ENCODE results near the gene NAALADL2. TPM values are rescaled to one million over a fixed set of nuclear protein-coding genes. Genes with fewer than 3 reads are reported as not detected.

The NAALADL2 gene
- total and polyA plus RNA-seq, 5 donors: 1.3 to 10.7 (median 9.7) TPM

DNA sequence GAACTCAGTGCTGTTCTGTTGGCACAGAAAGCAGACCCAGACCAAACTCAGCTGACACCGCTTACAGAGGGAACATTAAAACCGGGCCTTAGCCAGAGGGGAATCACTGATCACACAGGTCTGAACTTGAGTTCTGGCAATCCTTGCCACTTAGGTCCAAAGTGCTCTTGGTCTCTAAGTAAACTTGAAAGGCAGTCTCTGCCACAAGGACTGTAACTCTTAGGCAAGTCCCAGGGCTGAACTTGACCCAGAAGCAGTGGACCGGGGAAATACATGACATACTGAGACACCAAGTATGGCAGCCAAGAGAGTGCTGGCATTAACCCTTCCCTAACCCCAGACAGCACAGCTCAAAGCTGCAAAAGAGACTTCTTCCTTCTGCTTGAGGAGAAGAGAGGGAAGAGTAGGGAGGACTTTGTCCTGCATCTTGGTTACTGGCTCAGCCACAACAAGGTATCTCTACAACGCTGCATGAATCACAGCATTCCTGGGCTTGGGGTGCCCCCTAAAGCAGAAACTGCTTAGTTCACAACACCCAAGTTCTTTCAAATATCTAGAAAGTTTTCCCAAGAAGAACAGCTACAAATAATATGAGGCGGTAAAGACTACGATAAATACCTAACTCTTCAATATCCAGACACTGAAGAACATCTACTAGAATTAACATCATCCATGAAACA lies 32.5 kb downstream of the NAALADL2 start:
- Histone ChIP-seq H3K4me1 (ENCODE audit: control insufficient read depth, insufficient read depth, low read length) (no peaks in the 10 kb centered on the region), H3K27me3 (ENCODE audit: control insufficient read depth, insufficient read depth) (no peaks in the 10 kb centered on the region), H3K9me3 (ENCODE audit: control insufficient read depth, low read length) (no peaks in the 10 kb centered on the region), H3K4me3 (ENCODE audit: low read length) (no peak overlapping the region), H3K27ac (ENCODE audit: low read length) (no peak overlapping the region)
- WGBS: 84% methylated on average over 6 of the region's 6 CpGs
- DNase-seq (no peak), ATAC-seq (no peak)
- intact Hi-C loops (cut with DNase I): no loop called here

- Histone ChIP-seq H3K4me1 (ENCODE audit: control insufficient read depth, insufficient read depth, low read length) (no peaks in the 10 kb centered on the region), H3K27me3 (ENCODE audit: control insufficient read depth, insufficient read depth) (no peaks in the 10 kb centered on the region), H3K27ac (ENCODE audit: low read length) (no peak overlapping the region), H3K9me3 (ENCODE audit: control insufficient read depth, low read length) (no peaks in the 10 kb centered on the region), H3K4me3 (ENCODE audit: low read length) (no peak overlapping the region)
- no peak for ATAC-seq
- intact Hi-C loops (cut with DNase I): no loop called here
- DNase-seq: no peak
Measured at GRCh38 chr3:174907027-174907426, 47.9 kb downstream of the NAALADL2 start.

DNA sequence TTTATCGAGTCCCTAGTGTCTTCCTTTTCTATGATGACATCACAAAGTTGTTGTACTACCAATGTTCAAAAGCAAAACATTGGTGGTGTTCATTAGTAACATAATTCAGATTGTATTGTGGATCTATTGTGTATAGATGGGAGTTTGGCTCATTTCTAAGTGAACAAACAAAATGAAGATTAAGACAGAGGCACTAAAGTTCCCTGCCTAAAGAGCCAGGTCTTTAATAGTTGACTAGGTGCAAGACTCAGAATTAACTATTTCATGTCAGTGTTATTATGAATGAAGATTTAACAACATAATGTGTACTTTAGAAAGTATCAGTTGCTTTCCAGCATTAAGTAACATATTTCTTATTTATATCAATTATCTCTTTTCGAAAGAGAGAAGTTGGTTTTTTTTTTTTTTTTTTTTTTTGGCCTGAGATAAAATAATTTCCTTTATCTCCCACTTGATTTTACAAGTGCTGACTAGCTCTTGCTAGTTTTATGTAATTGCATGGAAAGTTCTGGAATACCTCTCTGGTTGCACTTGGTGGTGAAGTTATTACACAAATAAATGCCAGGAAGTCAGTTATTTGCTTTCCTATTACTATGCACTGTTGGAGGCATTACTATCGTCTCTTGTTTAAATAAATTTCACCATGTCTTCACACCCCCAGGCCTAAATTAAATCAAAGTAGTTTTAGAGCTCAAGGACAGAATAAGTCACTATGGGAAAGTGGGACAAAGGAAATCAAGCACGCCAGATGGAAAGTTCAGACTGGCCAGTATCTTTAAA lies 48.7 kb downstream of the NAALADL2 start:
- DNase-seq: no peak
- ATAC-seq: no peak
- 76% methylated on average over 4 of the region's 4 CpGs for WGBS
- intact Hi-C loops (cut with DNase I): no loop called here
- no peak overlapping the region for H3K27ac ChIP-seq (ENCODE audit: low read length)
- no peaks in the 10 kb centered on the region for H3K9me3 ChIP-seq (ENCODE audit: control insufficient read depth, low read length)
- no peaks in the 10 kb centered on the region for H3K4me1 ChIP-seq (ENCODE audit: control insufficient read depth, insufficient read depth, low read length)
- H3K4me3 ChIP-seq (ENCODE audit: low read length): no peak overlapping the region
- H3K27me3 ChIP-seq (ENCODE audit: control insufficient read depth, insufficient read depth): no peaks in the 10 kb centered on the region

- H3K4me3 ChIP-seq (ENCODE audit: low read length): no peak overlapping the region
- no peaks in the 10 kb centered on the region for H3K4me1 ChIP-seq (ENCODE audit: control insufficient read depth, insufficient read depth, low read length)
- no peaks in the 10 kb centered on the region for H3K27me3 ChIP-seq (ENCODE audit: control insufficient read depth, insufficient read depth)
- no peak for DNase-seq
- intact Hi-C loops (cut with DNase I): no loop called here
- no peak for ATAC-seq
- WGBS: 81% methylated on average over 2 of the region's 2 CpGs
- no peaks in the 10 kb centered on the region for H3K9me3 ChIP-seq (ENCODE audit: control insufficient read depth, low read length)
- no peak overlapping the region for H3K27ac ChIP-seq (ENCODE audit: low read length)
Measured at GRCh38 chr3:174931473-174932353, 72.6 kb downstream of the NAALADL2 start.

- intact Hi-C loops (cut with DNase I): no loop called here
- H3K9me3 ChIP-seq (ENCODE audit: control insufficient read depth, low read length): no peaks in the 10 kb centered on the region
- H3K27me3 ChIP-seq (ENCODE audit: control insufficient read depth, insufficient read depth): no peaks in the 10 kb centered on the region
- no peak overlapping the region for H3K4me3 ChIP-seq (ENCODE audit: low read length)
- no peak overlapping the region for H3K27ac ChIP-seq (ENCODE audit: low read length)
- ATAC-seq (no peak), DNase-seq (no peak)
- WGBS: 85% methylated on average over 4 of the region's 4 CpGs
- no peaks in the 10 kb centered on the region for H3K4me1 ChIP-seq (ENCODE audit: control insufficient read depth, insufficient read depth, low read length)
Measured at GRCh38 chr3:174936590-174936989, 77.5 kb downstream of the NAALADL2 start.

DNA sequence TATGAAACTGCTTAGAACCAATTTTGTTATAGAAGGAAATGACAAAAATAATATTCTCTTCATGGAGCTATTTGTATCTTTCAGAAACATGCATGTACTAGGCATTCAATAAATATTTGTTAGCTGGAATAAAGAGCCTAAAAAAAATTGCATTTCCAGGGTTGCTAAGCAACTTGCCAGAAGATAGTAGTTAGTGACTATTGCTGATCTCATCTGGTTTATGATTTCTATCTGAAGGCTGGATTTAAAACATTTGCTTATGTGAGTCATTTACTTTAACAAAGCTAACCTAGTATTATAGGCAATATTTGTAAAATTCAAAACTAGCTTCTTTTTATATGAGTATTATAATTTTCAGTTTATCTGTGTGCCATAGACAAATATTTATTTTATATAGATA lies 78.3 kb downstream of the NAALADL2 start:
- DNase-seq (no peak), ATAC-seq (no peak)
- Histone ChIP-seq H3K4me3 (ENCODE audit: low read length) (no peak overlapping the region), H3K9me3 (ENCODE audit: control insufficient read depth, low read length) (no peaks in the 10 kb centered on the region), H3K4me1 (ENCODE audit: control insufficient read depth, insufficient read depth, low read length) (no peaks in the 10 kb centered on the region), H3K27me3 (ENCODE audit: control insufficient read depth, insufficient read depth) (no peaks in the 10 kb centered on the region), H3K27ac (ENCODE audit: low read length) (no peak overlapping the region)
- intact Hi-C loops (cut with DNase I): no loop called here

- ATAC-seq: no peak
- 89% methylated on average over 4 of the region's 4 CpGs for WGBS
- no peaks in the 10 kb centered on the region for H3K27me3 ChIP-seq (ENCODE audit: control insufficient read depth, insufficient read depth)
Measured at GRCh38 chr3:174938102-174938501, 79.0 kb downstream of the NAALADL2 start.

GRCh38 chr3:174940151-174940550 lies 81.0 kb downstream of the NAALADL2 start:
- Histone ChIP-seq H3K9me3 (ENCODE audit: control insufficient read depth, low read length) (no peaks in the 10 kb centered on the region), H3K27me3 (ENCODE audit: control insufficient read depth, insufficient read depth) (no peaks in the 10 kb centered on the region), H3K4me3 (ENCODE audit: low read length) (no peak overlapping the region), H3K4me1 (ENCODE audit: control insufficient read depth, insufficient read depth, low read length) (no peaks in the 10 kb centered on the region), H3K27ac (ENCODE audit: low read length) (no peak overlapping the region)
- ATAC-seq (no peak), DNase-seq (no peak)
- 87% methylated on average over 2 of the region's 2 CpGs for WGBS
- intact Hi-C loops (cut with DNase I): no loop called here

More at GRCh38 chr3:174938102-174938501, 79.0 kb downstream of the NAALADL2 start:
- H3K27ac ChIP-seq (ENCODE audit: low read length): no peak overlapping the region
- no peak overlapping the region for H3K4me3 ChIP-seq (ENCODE audit: low read length)
- DNase-seq: no peak
- intact Hi-C loops (cut with DNase I): no loop called here
- no peaks in the 10 kb centered on the region for H3K4me1 ChIP-seq (ENCODE audit: control insufficient read depth, insufficient read depth, low read length)
- no peaks in the 10 kb centered on the region for H3K9me3 ChIP-seq (ENCODE audit: control insufficient read depth, low read length)

DNA sequence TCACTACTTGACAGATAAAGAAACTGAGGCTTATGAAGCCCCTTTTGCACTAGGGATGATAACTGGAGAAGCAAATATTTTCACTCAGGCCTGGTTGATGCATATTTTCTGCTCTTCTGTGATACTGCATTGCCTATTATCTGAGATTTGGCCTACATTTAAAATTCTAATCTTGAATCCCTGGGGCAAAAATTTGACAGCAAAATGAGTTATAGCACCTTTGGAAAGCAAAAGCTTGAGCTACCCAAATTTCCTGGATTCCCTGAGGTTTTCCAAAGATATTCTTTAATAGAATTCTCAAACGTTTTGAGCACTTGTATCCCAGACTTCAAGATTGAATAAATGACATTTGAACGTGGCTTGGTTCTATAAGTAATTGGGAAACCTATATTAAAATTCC lies 86.1 kb downstream of the NAALADL2 start:
- WGBS: 55% methylated on average over 2 of the region's 2 CpGs
- no peaks in the 10 kb centered on the region for H3K27me3 ChIP-seq (ENCODE audit: control insufficient read depth, insufficient read depth)
- no peak for DNase-seq

GRCh38 chr3:174945951-174946350 lies 86.8 kb downstream of the NAALADL2 start:
- intact Hi-C loops (cut with DNase I): no loop called here
- no peaks in the 10 kb centered on the region for H3K27me3 ChIP-seq (ENCODE audit: control insufficient read depth, insufficient read depth)
- no peak overlapping the region for H3K4me3 ChIP-seq (ENCODE audit: low read length)
- 88% methylated on average over 2 of the region's 2 CpGs for WGBS
- no peaks in the 10 kb centered on the region for H3K4me1 ChIP-seq (ENCODE audit: control insufficient read depth, insufficient read depth, low read length)
- H3K9me3 ChIP-seq (ENCODE audit: control insufficient read depth, low read length): no peaks in the 10 kb centered on the region
- ATAC-seq (no peak), DNase-seq (no peak)
- no peak overlapping the region for H3K27ac ChIP-seq (ENCODE audit: low read length)

More for the DNA sequence above, 86.1 kb downstream of the NAALADL2 start:
- Histone ChIP-seq H3K4me1 (ENCODE audit: control insufficient read depth, insufficient read depth, low read length) (no peaks in the 10 kb centered on the region), H3K27ac (ENCODE audit: low read length) (no peak overlapping the region), H3K4me3 (ENCODE audit: low read length) (no peak overlapping the region), H3K9me3 (ENCODE audit: control insufficient read depth, low read length) (no peaks in the 10 kb centered on the region)
- intact Hi-C loops (cut with DNase I): no loop called here
- ATAC-seq: no peak

DNA sequence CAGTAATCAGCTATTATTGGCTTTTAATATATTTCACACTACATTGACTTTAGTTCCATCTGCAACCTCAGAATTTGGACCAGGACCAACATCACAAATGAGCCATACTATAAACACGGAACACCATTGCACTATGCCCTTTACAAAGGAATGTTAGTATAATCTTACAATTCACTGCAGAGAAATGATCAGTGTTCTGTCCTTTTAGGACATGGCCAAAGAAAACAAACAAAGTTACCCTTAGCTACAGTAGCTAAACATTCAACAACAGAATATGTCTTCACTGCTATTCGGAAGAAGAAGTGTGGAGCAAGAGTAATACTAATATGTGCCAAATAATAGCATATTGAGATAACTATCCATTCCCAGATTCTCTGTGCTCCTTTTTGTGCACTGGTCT lies 90.4 kb downstream of the NAALADL2 start:
- DNase-seq (no peak), ATAC-seq (peak; percentile 91 to 94)
- intact Hi-C loops (cut with DNase I): no loop called here
- H3K27ac ChIP-seq (ENCODE audit: low read length): no peak overlapping the region
- H3K4me1 ChIP-seq (ENCODE audit: control insufficient read depth, insufficient read depth, low read length): no peaks in the 10 kb centered on the region
- no peaks in the 10 kb centered on the region for H3K27me3 ChIP-seq (ENCODE audit: control insufficient read depth, insufficient read depth)
- no peak overlapping the region for H3K4me3 ChIP-seq (ENCODE audit: low read length)
- 43% methylated on average over 2 of the region's 2 CpGs for WGBS
- no peaks in the 10 kb centered on the region for H3K9me3 ChIP-seq (ENCODE audit: control insufficient read depth, low read length)
